ENCODE data around the gene HSPA5. TPM values are rescaled to one million over a fixed set of nuclear protein-coding genes. Genes with fewer than 3 reads are reported as not detected.

Gene HSPA5
- total RNA-seq, 1 experiment from 2014 or later: 156 TPM

DNA sequence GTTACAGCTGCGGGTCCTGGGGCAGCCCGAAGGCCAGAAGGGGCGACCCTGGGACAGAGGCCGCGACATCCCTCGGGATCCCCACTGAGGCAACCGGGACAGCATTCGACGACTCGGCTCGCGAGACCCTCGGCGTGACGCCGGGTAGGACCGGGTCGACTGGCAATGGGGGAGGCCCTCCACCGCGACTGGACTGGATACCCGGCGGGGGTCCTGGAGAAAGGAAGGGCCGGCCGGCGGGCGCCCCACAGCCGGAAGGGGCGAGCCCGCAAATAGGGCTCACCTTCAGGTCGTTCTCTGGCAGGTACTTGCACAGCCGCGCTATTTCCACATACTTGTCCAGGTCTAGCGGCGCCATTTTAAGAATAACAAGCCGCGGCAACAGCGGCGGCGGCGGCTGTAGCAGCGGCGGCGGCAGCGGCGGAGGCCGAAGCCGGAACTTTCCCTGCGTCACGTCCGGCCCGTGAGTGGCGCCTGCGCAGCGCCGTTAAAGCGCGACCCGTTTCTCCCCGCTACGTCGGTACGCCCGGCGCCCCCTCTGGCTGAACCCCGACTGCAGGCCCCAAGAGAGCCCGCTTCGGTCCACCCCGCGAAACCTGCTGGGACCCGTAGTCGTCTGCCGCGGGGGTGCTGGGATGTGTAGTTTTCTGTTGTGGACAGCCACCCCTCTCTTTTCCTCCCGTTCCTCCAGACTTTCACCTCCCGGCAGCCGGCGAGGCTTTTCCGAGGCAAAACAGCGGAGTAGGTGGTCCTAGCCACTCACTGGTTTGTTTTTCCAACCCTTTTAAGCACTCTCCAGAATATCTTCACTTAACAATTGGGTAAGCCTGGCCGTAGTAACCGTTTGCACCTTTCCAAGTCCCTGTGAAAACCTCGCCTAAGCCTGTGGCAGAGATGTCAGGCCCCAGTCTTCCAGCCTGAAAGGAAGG, 51.5 kb downstream of the HSPA5 start, which contains the start of gene PPP6C:
PPP6C (minus strand) TSS at position 443 of the 929 bp plus-strand sequence; CDS start at position 358, 85 bp downstream.
- DNase-seq (ENCODE audit: low read depth): peak; percentile 95

DNA sequence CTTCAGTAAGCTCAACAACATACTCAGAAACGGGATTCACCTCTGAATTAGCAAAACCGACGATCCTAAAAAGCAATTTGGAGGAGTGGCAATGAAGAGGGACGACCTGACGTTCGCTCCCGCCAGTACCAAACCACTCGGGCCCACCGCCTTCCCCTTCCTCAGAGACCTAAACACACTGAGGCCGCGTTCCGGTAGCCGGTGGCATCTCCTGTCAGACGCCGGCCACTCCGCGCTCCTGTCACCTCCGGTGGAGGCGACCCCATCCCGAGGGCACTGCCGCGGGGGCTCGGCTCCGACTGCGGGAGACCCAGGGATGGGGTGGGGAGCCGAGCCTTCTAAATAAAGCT, 52.2 kb downstream of the HSPA5 start:
- peak; percentile 18 for DNase-seq (ENCODE audit: low read depth)

Other genes with a start within 250 kb of the HSPA5 start
- 1.1 and 3.0 TPM in 2 replicates for gene SCAI, start 97.8 kb downstream of the HSPA5 start, total RNA-seq (2014; rRNA removed; shearing (Covaris generic))
- 63.9 and 67.0 TPM in 2 replicates for gene PPP6C, start 51.5 kb downstream of the HSPA5 start, total RNA-seq (2014; rRNA removed; shearing (Covaris generic))
- gene RABEPK, start 40.8 kb downstream of the HSPA5 start, total RNA-seq (2014; rRNA removed; shearing (Covaris generic)): 25.1 and 36.6 TPM in 2 replicates
- 32.6 and 46.2 TPM in 2 replicates for gene GAPVD1, start 20.5 kb upstream of the HSPA5 start, total RNA-seq (2014; rRNA removed; shearing (Covaris generic))

Data from M059J (cell line).